ENCODE measurements around the gene PPP2R1B. TPM values are rescaled to one million over a fixed set of nuclear protein-coding genes. Genes with fewer than 3 reads are reported as not detected.

The PPP2R1B gene
- polyA plus RNA-seq, 1 experiment: 20.7 TPM

GRCh38 chr11:111762526-111762925 lies 3.7 kb downstream of the PPP2R1B start:
- POLR2A ChIA-PET: no interaction called here
- H3K36me3 ChIP-seq (ENCODE audit: control insufficient read depth, insufficient read depth, low read length): peaks cover 9% of the 10 kb centered on the region
- DNase-seq (ENCODE audit: low read depth): no peak
- no peak overlapping the region for H3K4me3 ChIP-seq (ENCODE audit: low read depth, low read length)
- TF ChIP-seq, protein P1, sequence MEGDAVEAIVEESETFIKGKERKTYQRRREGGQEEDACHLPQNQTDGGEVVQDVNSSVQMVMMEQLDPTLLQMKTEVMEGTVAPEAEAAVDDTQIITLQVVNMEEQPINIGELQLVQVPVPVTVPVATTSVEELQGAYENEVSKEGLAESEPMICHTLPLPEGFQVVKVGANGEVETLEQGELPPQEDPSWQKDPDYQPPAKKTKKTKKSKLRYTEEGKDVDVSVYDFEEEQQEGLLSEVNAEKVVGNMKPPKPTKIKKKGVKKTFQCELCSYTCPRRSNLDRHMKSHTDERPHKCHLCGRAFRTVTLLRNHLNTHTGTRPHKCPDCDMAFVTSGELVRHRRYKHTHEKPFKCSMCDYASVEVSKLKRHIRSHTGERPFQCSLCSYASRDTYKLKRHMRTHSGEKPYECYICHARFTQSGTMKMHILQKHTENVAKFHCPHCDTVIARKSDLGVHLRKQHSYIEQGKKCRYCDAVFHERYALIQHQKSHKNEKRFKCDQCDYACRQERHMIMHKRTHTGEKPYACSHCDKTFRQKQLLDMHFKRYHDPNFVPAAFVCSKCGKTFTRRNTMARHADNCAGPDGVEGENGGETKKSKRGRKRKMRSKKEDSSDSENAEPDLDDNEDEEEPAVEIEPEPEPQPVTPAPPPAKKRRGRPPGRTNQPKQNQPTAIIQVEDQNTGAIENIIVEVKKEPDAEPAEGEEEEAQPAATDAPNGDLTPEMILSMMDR (IDR thresholded peaks at IDR 0.05; ENCODE audit: insufficient read depth, low read depth, low read length): no peak
- CTCF ChIA-PET: interaction anchor here (0.7 to 3.1 kb wide), 6 partner anchors 14 to 305 kb away, joined by 3 to 17 read pairs (median 4); no protein-coding TSS in a partner anchor
- H3K27me3 ChIP-seq (ENCODE audit: control insufficient read depth, insufficient read depth, low read length): no peaks in the 10 kb centered on the region

DNA sequence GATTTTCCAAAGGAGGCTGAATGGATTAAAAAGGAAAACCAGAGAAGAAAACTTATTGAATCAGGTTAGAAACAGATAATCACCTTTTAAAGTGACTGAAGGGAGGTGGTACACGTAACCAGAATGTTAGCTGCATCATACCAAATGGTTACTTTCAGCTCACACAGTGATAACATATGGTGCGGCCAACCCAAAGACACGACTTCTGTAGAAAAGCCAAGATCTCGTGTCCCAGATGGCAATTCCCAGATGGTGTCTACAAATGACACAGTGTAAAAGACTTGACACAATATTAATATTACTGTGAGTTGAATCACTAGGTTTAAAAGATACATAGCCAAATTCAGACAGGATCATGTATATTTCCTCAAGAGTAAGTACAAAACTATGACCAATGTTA lies 5.2 kb downstream of the PPP2R1B start:
- POLR2A ChIA-PET: no interaction called here
- CTCF ChIA-PET: interaction anchor here (0.8 kb wide), 1 partner anchor 81 kb away, joined by 4 read pairs; no protein-coding TSS in a partner anchor

GRCh38 chr11:111759778-111760407 lies 6.3 kb downstream of the PPP2R1B start:
- TF ChIP-seq, protein P1 (IDR thresholded peaks at IDR 0.05; ENCODE audit: insufficient read depth, low read depth, low read length): no peak
- POLR2A ChIA-PET: no interaction called here

More for the DNA sequence above, 5.2 kb downstream of the PPP2R1B start:
- Histone ChIP-seq H3K36me3 (ENCODE audit: control insufficient read depth, insufficient read depth, low read length) (peaks cover 9% of the 10 kb centered on the region), H3K4me3 (ENCODE audit: low read depth, low read length) (no peak overlapping the region), H3K27me3 (ENCODE audit: control insufficient read depth, insufficient read depth, low read length) (no peaks in the 10 kb centered on the region)
- no peak for DNase-seq (ENCODE audit: low read depth)
- TF ChIP-seq, protein P1 (IDR thresholded peaks at IDR 0.05; ENCODE audit: insufficient read depth, low read depth, low read length): no peak

DNA sequence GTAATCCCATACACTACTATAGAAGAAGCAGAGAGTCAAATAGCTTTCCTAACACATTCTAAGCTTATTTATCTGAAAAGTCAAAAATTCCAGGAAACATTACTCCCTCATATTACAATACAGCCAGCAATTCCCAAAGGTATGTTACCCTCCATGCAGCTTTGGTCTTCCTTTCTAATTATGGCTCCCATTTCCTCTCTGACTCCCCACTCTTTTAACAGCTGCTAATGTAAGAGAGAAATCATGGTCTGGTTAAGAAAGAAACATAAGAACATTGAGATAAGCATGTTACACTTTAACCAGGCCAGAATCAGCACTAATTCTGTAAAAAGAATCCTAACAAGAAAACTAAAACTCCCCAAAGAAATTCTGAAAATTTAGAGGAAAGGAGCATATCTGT lies 6.8 kb downstream of the PPP2R1B start:
- Histone ChIP-seq H3K27me3 (ENCODE audit: control insufficient read depth, insufficient read depth, low read length) (no peaks in the 10 kb centered on the region), H3K36me3 (ENCODE audit: control insufficient read depth, insufficient read depth, low read length) (peaks cover 9% of the 10 kb centered on the region), H3K4me3 (ENCODE audit: low read depth, low read length) (no peak overlapping the region)
- TF ChIP-seq, protein P1 (IDR thresholded peaks at IDR 0.05; ENCODE audit: insufficient read depth, low read depth, low read length): no peak
- ChIA-PET POLR2A (no interaction called here), CTCF (interaction anchor here (0.9 to 1.2 kb wide), 3 partner anchors 18 to 173 kb away, joined by 3 to 5 read pairs (median 3); no protein-coding TSS in a partner anchor)
- no peak for DNase-seq (ENCODE audit: low read depth)

More at GRCh38 chr11:111759778-111760407, 6.3 kb downstream of the PPP2R1B start:
- CTCF ChIA-PET: interaction anchor here (0.9 to 1.2 kb wide), 3 partner anchors 18 to 173 kb away, joined by 3 to 5 read pairs (median 3); no protein-coding TSS in a partner anchor
- Histone ChIP-seq H3K4me3 (ENCODE audit: low read depth, low read length) (no peak overlapping the region), H3K36me3 (ENCODE audit: control insufficient read depth, insufficient read depth, low read length) (peaks cover 9% of the 10 kb centered on the region), H3K27me3 (ENCODE audit: control insufficient read depth, insufficient read depth, low read length) (no peaks in the 10 kb centered on the region)
- no peak for DNase-seq (ENCODE audit: low read depth)

GRCh38 chr11:111756097-111756496 lies 10.1 kb downstream of the PPP2R1B start:
- Histone ChIP-seq H3K4me3 (ENCODE audit: low read depth, low read length) (no peak overlapping the region), H3K36me3 (ENCODE audit: control insufficient read depth, insufficient read depth, low read length) (peaks cover 12% of the 10 kb centered on the region), H3K27me3 (ENCODE audit: control insufficient read depth, insufficient read depth, low read length) (no peaks in the 10 kb centered on the region)
- TF ChIP-seq, protein P1 (IDR thresholded peaks at IDR 0.05; ENCODE audit: insufficient read depth, low read depth, low read length): no peak
- POLR2A ChIA-PET: no interaction called here
- DNase-seq (ENCODE audit: low read depth): no peak
- CTCF ChIA-PET: interaction anchor here (1.0 to 1.3 kb wide), 2 partner anchors 12 to 21 kb away, joined by 3 read pairs; no protein-coding TSS in a partner anchor

All from BJ (cell line).